ENCODE results near the gene GPR87. TPM values are rescaled to one million over a fixed set of nuclear protein-coding genes. Genes with fewer than 3 reads are reported as not detected.

The GPR87 gene
- total RNA-seq, 1 experiment from 2014 or later: 1.8 TPM

Other genes with a start within 250 kb of the GPR87 start
- 0.03 TPM in 1 of 2 replicates, not detected in the other for gene MED12L, start 231.2 kb downstream of the GPR87 start, total RNA-seq (2014; rRNA removed; shearing (Covaris generic))
- gene GPR171, start 113.6 kb downstream of the GPR87 start, total RNA-seq (2014; rRNA removed; shearing (Covaris generic)): not detected in 2 replicates
- not detected in 2 replicates for gene P2RY14, start 38.3 kb downstream of the GPR87 start, total RNA-seq (2014; rRNA removed; shearing (Covaris generic))
- gene P2RY13, start 12.7 kb upstream of the GPR87 start, total RNA-seq (2014; rRNA removed; shearing (Covaris generic)): not detected in 2 replicates
- not detected in 2 replicates for gene P2RY12, start 67.9 kb upstream of the GPR87 start, total RNA-seq (2014; rRNA removed; shearing (Covaris generic))
- 0.70 and 2.2 TPM in 2 replicates for gene IGSF10, start 144.2 kb upstream of the GPR87 start, total RNA-seq (2014; rRNA removed; shearing (Covaris generic))